OCI-LY1 (cell line): Measurements from ENCODE around the gene PRXL2A.

Experiments
- H2AFZ ChIP-seq: fragments of 200-600 bp; sonication (generic), shearing (Covaris generic); 2 replicates; pipeline ENCODE4 v1.6.0; 2014; ENCODE audit warnings: antibody characterized with exemption, mild to moderate bottlenecking, low read length
- H3F3A ChIP-seq: fragments of 200-600 bp; sonication (generic), shearing (Covaris generic); 2 replicates; pipeline ENCODE4 v1.6.0; 2014; ENCODE audit warnings: mild to moderate bottlenecking, antibody characterized with exemption, low read length, moderate library complexity; ENCODE audit not compliant: insufficient read depth
- H3K27ac ChIP-seq: fragments of 200-600 bp; sonication (generic); 2 replicates; pipeline ENCODE4 v1.5.1; 2014; ENCODE audit warnings: low read length, mixed run types, mild to moderate bottlenecking, low read depth; ENCODE audit not compliant: poor library complexity, severe bottlenecking
- H3K27me3 ChIP-seq: fragments of 200-600 bp; sonication (generic); 2 replicates; pipeline ENCODE4 v1.6.0; 2014; ENCODE audit warnings: antibody characterized with exemption, mild to moderate bottlenecking, low read length, moderate library complexity; ENCODE audit not compliant: insufficient read depth
- H3K36me3 ChIP-seq: fragments of 200-600 bp; sonication (generic); 2 replicates; pipeline ENCODE4 v1.6.1; 2014; ENCODE audit warnings: mild to moderate bottlenecking, antibody characterized with exemption, low read length, moderate library complexity, mixed read lengths; ENCODE audit not compliant: insufficient read depth
- H3K4me1 ChIP-seq: fragments of 200-600 bp; sonication (generic); 2 replicates; pipeline ENCODE4 v1.5.1; 2014; ENCODE audit warnings: mild to moderate bottlenecking, low read length, moderate library complexity; ENCODE audit not compliant: insufficient read depth, severe bottlenecking
- H3K4me2 ChIP-seq: fragments of 200-600 bp; sonication (generic), shearing (Covaris generic); 2 replicates; pipeline ENCODE4 v1.6.1; 2014; ENCODE audit warnings: low read length
- H3K4me3 ChIP-seq: fragments of 200-600 bp; sonication (generic); 2 replicates; pipeline ENCODE4 v1.5.1; 2014; ENCODE audit warnings: low read length, low read depth, mild to moderate bottlenecking, mixed read lengths; ENCODE audit not compliant: poor library complexity, severe bottlenecking
- H3K79me2 ChIP-seq: fragments of 200-600 bp; shearing (Covaris generic); 2 replicates; pipeline ENCODE4 v1.6.1; 2016; ENCODE audit warnings: mixed run types, low read length, mixed read lengths; ENCODE audit not compliant: insufficient read depth
- H3K9ac ChIP-seq: fragments of 200-600 bp; sonication (generic), shearing (Covaris generic); 2 replicates; pipeline ENCODE4 v1.6.1; 2014; ENCODE audit warnings: mild to moderate bottlenecking, low read length, mixed read lengths
- H3K9me2 ChIP-seq: fragments of 200-600 bp; sonication (generic), shearing (Covaris generic); 2 replicates; pipeline ENCODE4 v1.6.1; 2014; ENCODE audit warnings: low read depth, mild to moderate bottlenecking, low read length, mixed read lengths
- H3K9me3 ChIP-seq: fragments of 200-600 bp; shearing (Covaris generic); 2 replicates; pipeline ENCODE4 v1.6.1; 2014; ENCODE audit warnings: low read length, mixed read lengths
- H4K20me1 ChIP-seq: fragments of 200-600 bp; sonication (generic), shearing (Covaris generic); 2 replicates; pipeline ENCODE4 v1.6.0; 2016; ENCODE audit warnings: mild to moderate bottlenecking, low read length; ENCODE audit not compliant: insufficient read depth
- CTCF ChIP-seq: fragments of 200-600 bp; sonication (generic), shearing (Covaris generic); IDR thresholded peaks from 2 replicates; pipeline ENCODE4 v1.5.1; 2017; ENCODE audit warnings: mild to moderate bottlenecking, antibody characterized with exemption, low read length, moderate library complexity, mixed read lengths
- EZH2 ChIP-seq: fragments of 200-600 bp; sonication (generic), shearing (Covaris generic); IDR thresholded peaks from 2 replicates; pipeline ENCODE4 v1.8.0; 2017; ENCODE audit warnings: borderline replicate concordance, mixed run types, mild to moderate bottlenecking, antibody characterized with exemption, low read length, moderate library complexity, mixed read lengths

The PRXL2A gene

GRCh38 chr10:80457554-80458262 is 49.4 kb downstream of the PRXL2A start:
- no peaks in the 10 kb centered on the region for H3K36me3 ChIP-seq
- H3K27ac ChIP-seq = peak overlapping the region; percentile 97
- H3K27me3 ChIP-seq = no peaks in the 10 kb centered on the region
- H3K4me3 ChIP-seq = no peak overlapping the region
- no peaks in the 10 kb centered on the region; the same call in 1 of the 2 replicates for H3F3A ChIP-seq
- no peaks in the 10 kb centered on the region for H3K9me2 ChIP-seq
- TF ChIP-seq EZH2 (no peak), CTCF (no peak)
- no peaks in the 10 kb centered on the region for H4K20me1 ChIP-seq
- H3K79me2 ChIP-seq = peaks cover 64% of the 10 kb centered on the region
- H3K4me2 ChIP-seq = peak overlapping the region; percentile 59; the same call in 1 of the 2 replicates
- H3K9ac ChIP-seq = peak overlapping the region; percentile 11; the same call in 1 of the 2 replicates
- H3K9me3 ChIP-seq = no peaks in the 10 kb centered on the region
- peaks cover 75% of the 10 kb centered on the region for H3K4me1 ChIP-seq
- no peak overlapping the region for H2AFZ ChIP-seq

GRCh38 chr10:80458263-80458625 is 49.9 kb downstream of the PRXL2A start:
- Histone ChIP-seq H3K4me3 (no peak overlapping the region), H3K27me3 (no peaks in the 10 kb centered on the region), H3K27ac (peak overlapping the region; percentile 97), H3K4me1 (peaks cover 81% of the 10 kb centered on the region), H3K36me3 (no peaks in the 10 kb centered on the region), H3K9me2 (no peaks in the 10 kb centered on the region), H3K9ac (peak overlapping the region; percentile 11; the same call in 1 of the 2 replicates), H3K4me2 (peak overlapping the region; percentile 59; the same call in 1 of the 2 replicates), H3K79me2 (peaks cover 67% of the 10 kb centered on the region), H3K9me3 (no peaks in the 10 kb centered on the region), H2AFZ (no peak overlapping the region), H3F3A (no peaks in the 10 kb centered on the region), H4K20me1 (no peaks in the 10 kb centered on the region)
- no peak for TF ChIP-seq CTCF
- no peak for TF ChIP-seq EZH2

- TF ChIP-seq CTCF (no peak), EZH2 (no peak)
- H3F3A ChIP-seq = peaks cover 3% of the 10 kb centered on the region; the same call in 1 of the 2 replicates
- no peaks in the 10 kb centered on the region for H4K20me1 ChIP-seq
- H3K27me3 ChIP-seq = no peaks in the 10 kb centered on the region
- H3K27ac ChIP-seq = peak overlapping the region; percentile 97
- no peaks in the 10 kb centered on the region for H3K9me2 ChIP-seq
- H2AFZ ChIP-seq = no peak overlapping the region
- peaks cover 81% of the 10 kb centered on the region for H3K4me1 ChIP-seq
- no peaks in the 10 kb centered on the region for H3K9me3 ChIP-seq
- H3K4me2 ChIP-seq = peak overlapping the region; percentile 59; the same call in 1 of the 2 replicates
- no peaks in the 10 kb centered on the region for H3K36me3 ChIP-seq
- no peak overlapping the region for H3K4me3 ChIP-seq
- H3K79me2 ChIP-seq = peaks cover 67% of the 10 kb centered on the region
- H3K9ac ChIP-seq = peak overlapping the region; percentile 11; the same call in 1 of the 2 replicates
Measured at GRCh38 chr10:80458638-80459037, 50.3 kb downstream of the PRXL2A start.
